K562 (cell line): ENCODE measurements around the gene ROBO1. TPM values are rescaled to one million over a fixed set of nuclear protein-coding genes. Genes with fewer than 3 reads are reported as not detected.

ENCODE experiments used
- ATAC-seq: fragments of 200-7000 bp; cut with Tn5 transposase; 3 replicates; pipeline ENCODE4 v1.9.1; 2020; ENCODE audit warnings: moderate library complexity
- BruUV-seq: library from RNA; stranded (reverse); fragments of 400-500 nt; replicated peaks from 2 replicates; lab custom pipeline; 2021; lab: Mats Ljungman, UMichigan
- CTCF ChIA-PET: fragments of 300-600 bp; formaldehyde crosslinking; extraction: SDS; loops from one replicate; lab custom pipeline; 2021; ENCODE audit warnings: low intra/inter-chr PET ratio; lab: Yijun Ruan, JAX
- POLR2A ChIA-PET: fragments of 300-600, 350-650 bp; sonication (Branson Sonifier 250); formaldehyde crosslinking; extraction: SDS; loops from one replicate; lab custom pipeline; 2021; ENCODE audit warnings: antibody characterized with exemption, inconsistent platforms; lab: Yijun Ruan, JAX
- DNase-seq, 4 experiments: peaks; one replicate each; pipeline versions ENCODE4 v3.0.0 to v3.0.0-alpha.2; 2011 to 2018; ENCODE audit warnings: low spot score in 3 of 4, mixed read lengths in 3 of 4; ENCODE audit errors: extremely low read depth in 1 of 4
- FAIRE-seq: peaks from 2 replicates; lab custom pipeline; 2011; peaks lifted over from hg19 to GRCh38; lab: Jason Lieb, UNC
- H2AFZ ChIP-seq: 2 replicates; pipeline ENCODE4 v1.6.0; 2011; ENCODE audit warnings: low read depth, low read length, control low read depth, inconsistent platforms
- H3K27ac ChIP-seq: fragments of 200-600 bp; 3 replicates; pipeline ENCODE4 v1.8.0; 2011; ENCODE audit warnings: low read depth, mild to moderate bottlenecking, control low read depth, inconsistent platforms, low read length, moderate library complexity, mixed read lengths; ENCODE audit errors: extremely low read depth
- H3K27me3 ChIP-seq, 2 experiments: fragments of 300-600 bp in 1 of 2; 2 replicates in 1 of 2; 3 replicates in 1 of 2; pipeline versions ENCODE4 v1.6.0 to v1.8.0; 2011; ENCODE audit warnings: inconsistent platforms in 2 of 2, low read length in 2 of 2, mild to moderate bottlenecking in 1 of 2, mixed read lengths in 1 of 2, moderate library complexity in 1 of 2; ENCODE audit not compliant: control insufficient read depth in 2 of 2, insufficient read depth in 2 of 2
- H3K36me3 ChIP-seq: fragments of 300-600 bp; 3 replicates; pipeline ENCODE4 v1.8.0; 2011; ENCODE audit warnings: mild to moderate bottlenecking, low read length, inconsistent platforms; ENCODE audit not compliant: control insufficient read depth, insufficient read depth
- H3K4me1 ChIP-seq, 2 experiments: fragments of 200-600 bp in 1 of 2; replicated peaks in 1 of 2; 2 replicates in 1 of 2; 3 replicates in 1 of 2; pipeline versions ENCODE4 v1.5.1 to v1.8.0; 2011; ENCODE audit warnings: inconsistent platforms in 2 of 2, low read length in 2 of 2, mild to moderate bottlenecking in 1 of 2, mixed read lengths in 1 of 2, moderate library complexity in 1 of 2; ENCODE audit not compliant: control insufficient read depth in 2 of 2, insufficient read depth in 2 of 2
- H3K4me2 ChIP-seq: 2 replicates; pipeline ENCODE4 v1.6.1; 2011; ENCODE audit warnings: low read length, control low read depth, inconsistent platforms, mixed read lengths; ENCODE audit not compliant: insufficient read depth
- H3K4me3 ChIP-seq: fragments of 200-600 bp; sonication (generic), shearing (Covaris generic); 2 replicates; pipeline ENCODE4 v1.5.1; 2016; ENCODE audit warnings: control low read depth, inconsistent platforms
- H3K79me2 ChIP-seq: fragments of 200-600 bp; 3 replicates; pipeline ENCODE4 v1.8.0; 2011; ENCODE audit warnings: low read length, inconsistent platforms; ENCODE audit not compliant: control insufficient read depth, insufficient read depth
- H3K9ac ChIP-seq, 2 experiments: 2 replicates each; pipeline versions ENCODE4 v1.6.0 to v1.6.1; 2011; ENCODE audit warnings: low read depth in 2 of 2, low read length in 2 of 2, control low read depth in 1 of 2, inconsistent platforms in 1 of 2, mild to moderate bottlenecking in 1 of 2, mixed read lengths in 1 of 2; ENCODE audit not compliant: insufficient read depth in 1 of 2
- H3K9me1 ChIP-seq: one replicate; pipeline ENCODE4 v1.6.0; 2011; ENCODE audit warnings: inconsistent platforms, mild to moderate bottlenecking, low read length, moderate library complexity; ENCODE audit not compliant: control insufficient read depth, insufficient read depth
- H3K9me3 ChIP-seq: replicated peaks from 2 replicates; pipeline ENCODE4 v1.5.1; 2011; ENCODE audit warnings: low read depth, low read length, inconsistent platforms; ENCODE audit not compliant: control insufficient read depth, insufficient read depth
- H4K20me1 ChIP-seq: replicated peaks from 2 replicates; pipeline ENCODE4 v1.6.1; 2011; ENCODE audit warnings: low read length, inconsistent platforms, mixed read lengths; ENCODE audit not compliant: control insufficient read depth, insufficient read depth
- PTRF ChIP-seq: fragments of 450-650 bp; IDR thresholded peaks from 2 replicates; pipeline ENCODE4 v1.6.1; 2016; ENCODE audit warnings: mild to moderate bottlenecking, missing genetic modification characterization, missing compliant biosample characterization
- TCF7 ChIP-seq: sonication (generic); IDR thresholded peaks from 2 replicates; pipeline ENCODE4 v1.6.1; 2016; ENCODE audit warnings: antibody characterized with exemption, borderline replicate concordance
- WGBS: fragments of 100-300 bp; shearing (Covaris generic); methylation state at CpG from one replicate; pipeline ENCODE4 v1.1.6; 2016; ENCODE audit warnings: low coverage, mixed read lengths; ENCODE audit not compliant: insufficient coverage; ENCODE audit errors: missing lambda C conversion rate; 5-methylcytosine and 5-hydroxymethylcytosine counted together
- in situ Hi-C: fragments of 300-500 bp; cut with MboI; formaldehyde crosslinking; loops from 4 replicates; pipeline ENCODE4 v1.15.0; 2018; ENCODE audit warnings: inconsistent platforms, mixed read lengths
- intact Hi-C: fragments of 100-400 bp; cut with micrococcal nuclease; formaldehyde crosslinking; loops from 2 replicates; pipeline ENCODE4 v1.14.2; 2022
- polyA plus RNA-seq, 8 experiments: library from polyadenylated mRNA; depleted of rRNA in 4 of 8; stranded (reverse) in 5 of 8; unstranded in 3 of 8; fragments of >200 nt; fragmentation: Nextera tagmentation in 2 of 8; fragmentation: Illumina TruSeq in 1 of 8; extraction: Ambion mirVana in 2 of 8; extraction: Trizol in 1 of 8; gene quantifications; 2 replicates each; pipeline versions ENCODE4 v1.2.1 to v1.2.3, GENCODE V29; 2011 to 2014; ENCODE audit warnings: inconsistent platforms in 1 of 8, missing spikeins in 1 of 8
- total RNA-seq, 7 experiments: library from RNA; depleted of rRNA in 6 of 7; stranded (reverse); fragments of >200 nt in 6 of 7; fragmentation: Illumina TruSeq in 2 of 7; extraction: Trizol in 2 of 7; gene quantifications; 2 replicates each; pipeline versions ENCODE4 v1.2.1 to v1.2.3, GENCODE V29; 2011 to 2021; ENCODE audit warnings: low replicate concordance in 1 of 7
- TF ChIP-seq, protein P1 (sequence below): fragments of 450-650 bp; formaldehyde crosslinking; IDR thresholded peaks from 2 replicates; pipeline ENCODE4 v1.4.0; 2020; ENCODE audit warnings: mild to moderate bottlenecking, mixed read lengths
- TF ChIP-seq, protein P2 (sequence below), 2 experiments: fragments of 450-650 bp; IDR thresholded peaks; 2 replicates each; pipeline ENCODE4 v1.6.1; 2016; ENCODE audit warnings: mild to moderate bottlenecking in 2 of 2, borderline replicate concordance in 1 of 2, low read depth in 1 of 2, moderate library complexity in 1 of 2

The ROBO1 gene
- total and polyA plus RNA-seq, 9 of the 15 experiments (the other 6 are each of a cell fraction or from before 2014, with no cell fraction given) = 0.01 to 0.53 (median 0.17) TPM; not detected in 5

DNA sequence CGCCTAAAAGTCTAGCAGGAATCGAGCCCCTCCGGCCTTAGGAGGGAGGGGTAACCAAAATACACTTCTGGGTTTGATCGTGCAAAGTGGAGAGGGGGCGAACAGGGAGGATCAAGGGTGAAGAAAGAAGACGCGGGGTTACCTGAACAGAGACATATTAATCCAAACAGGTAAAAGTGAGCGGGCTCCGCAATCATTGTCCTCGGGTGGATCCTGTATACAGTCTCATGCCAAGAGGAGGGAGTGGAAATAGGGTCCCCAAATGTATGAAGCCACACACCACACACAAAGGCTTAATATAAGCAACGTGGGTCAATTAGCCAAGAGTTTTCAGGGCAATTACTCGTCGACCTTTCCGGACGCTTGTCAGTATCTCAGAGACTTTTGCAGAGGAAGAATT is 749.5 kb downstream of the ROBO1 start:
- H3K9me3 ChIP-seq = no peaks in the 10 kb centered on the region
- CTCF ChIA-PET = no interaction called here
- H3K9me1 ChIP-seq = no peaks in the 10 kb centered on the region
- ATAC-seq = no peak
- no peak for DNase-seq
- no peaks in the 10 kb centered on the region for H3K36me3 ChIP-seq
- no peaks in the 10 kb centered on the region for H4K20me1 ChIP-seq
- H3K4me3 ChIP-seq = no peak overlapping the region
- POLR2A ChIA-PET = no interaction called here
- TF ChIP-seq PTRF (no peak), TCF7 (no peak)
- TF ChIP-seq, protein P1, sequence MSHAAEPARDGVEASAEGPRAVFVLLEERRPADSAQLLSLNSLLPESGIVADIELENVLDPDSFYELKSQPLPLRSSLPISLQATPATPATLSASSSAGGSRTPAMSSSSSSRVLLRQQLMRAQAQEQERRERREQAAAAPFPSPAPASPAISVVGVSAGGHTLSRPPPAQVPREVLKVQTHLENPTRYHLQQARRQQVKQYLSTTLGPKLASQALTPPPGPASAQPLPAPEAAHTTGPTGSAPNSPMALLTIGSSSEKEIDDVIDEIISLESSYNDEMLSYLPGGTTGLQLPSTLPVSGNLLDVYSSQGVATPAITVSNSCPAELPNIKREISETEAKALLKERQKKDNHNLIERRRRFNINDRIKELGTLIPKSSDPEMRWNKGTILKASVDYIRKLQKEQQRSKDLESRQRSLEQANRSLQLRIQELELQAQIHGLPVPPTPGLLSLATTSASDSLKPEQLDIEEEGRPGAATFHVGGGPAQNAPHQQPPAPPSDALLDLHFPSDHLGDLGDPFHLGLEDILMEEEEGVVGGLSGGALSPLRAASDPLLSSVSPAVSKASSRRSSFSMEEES (CRISPR knock-in tag) = no peak
- TF ChIP-seq, protein P2, sequence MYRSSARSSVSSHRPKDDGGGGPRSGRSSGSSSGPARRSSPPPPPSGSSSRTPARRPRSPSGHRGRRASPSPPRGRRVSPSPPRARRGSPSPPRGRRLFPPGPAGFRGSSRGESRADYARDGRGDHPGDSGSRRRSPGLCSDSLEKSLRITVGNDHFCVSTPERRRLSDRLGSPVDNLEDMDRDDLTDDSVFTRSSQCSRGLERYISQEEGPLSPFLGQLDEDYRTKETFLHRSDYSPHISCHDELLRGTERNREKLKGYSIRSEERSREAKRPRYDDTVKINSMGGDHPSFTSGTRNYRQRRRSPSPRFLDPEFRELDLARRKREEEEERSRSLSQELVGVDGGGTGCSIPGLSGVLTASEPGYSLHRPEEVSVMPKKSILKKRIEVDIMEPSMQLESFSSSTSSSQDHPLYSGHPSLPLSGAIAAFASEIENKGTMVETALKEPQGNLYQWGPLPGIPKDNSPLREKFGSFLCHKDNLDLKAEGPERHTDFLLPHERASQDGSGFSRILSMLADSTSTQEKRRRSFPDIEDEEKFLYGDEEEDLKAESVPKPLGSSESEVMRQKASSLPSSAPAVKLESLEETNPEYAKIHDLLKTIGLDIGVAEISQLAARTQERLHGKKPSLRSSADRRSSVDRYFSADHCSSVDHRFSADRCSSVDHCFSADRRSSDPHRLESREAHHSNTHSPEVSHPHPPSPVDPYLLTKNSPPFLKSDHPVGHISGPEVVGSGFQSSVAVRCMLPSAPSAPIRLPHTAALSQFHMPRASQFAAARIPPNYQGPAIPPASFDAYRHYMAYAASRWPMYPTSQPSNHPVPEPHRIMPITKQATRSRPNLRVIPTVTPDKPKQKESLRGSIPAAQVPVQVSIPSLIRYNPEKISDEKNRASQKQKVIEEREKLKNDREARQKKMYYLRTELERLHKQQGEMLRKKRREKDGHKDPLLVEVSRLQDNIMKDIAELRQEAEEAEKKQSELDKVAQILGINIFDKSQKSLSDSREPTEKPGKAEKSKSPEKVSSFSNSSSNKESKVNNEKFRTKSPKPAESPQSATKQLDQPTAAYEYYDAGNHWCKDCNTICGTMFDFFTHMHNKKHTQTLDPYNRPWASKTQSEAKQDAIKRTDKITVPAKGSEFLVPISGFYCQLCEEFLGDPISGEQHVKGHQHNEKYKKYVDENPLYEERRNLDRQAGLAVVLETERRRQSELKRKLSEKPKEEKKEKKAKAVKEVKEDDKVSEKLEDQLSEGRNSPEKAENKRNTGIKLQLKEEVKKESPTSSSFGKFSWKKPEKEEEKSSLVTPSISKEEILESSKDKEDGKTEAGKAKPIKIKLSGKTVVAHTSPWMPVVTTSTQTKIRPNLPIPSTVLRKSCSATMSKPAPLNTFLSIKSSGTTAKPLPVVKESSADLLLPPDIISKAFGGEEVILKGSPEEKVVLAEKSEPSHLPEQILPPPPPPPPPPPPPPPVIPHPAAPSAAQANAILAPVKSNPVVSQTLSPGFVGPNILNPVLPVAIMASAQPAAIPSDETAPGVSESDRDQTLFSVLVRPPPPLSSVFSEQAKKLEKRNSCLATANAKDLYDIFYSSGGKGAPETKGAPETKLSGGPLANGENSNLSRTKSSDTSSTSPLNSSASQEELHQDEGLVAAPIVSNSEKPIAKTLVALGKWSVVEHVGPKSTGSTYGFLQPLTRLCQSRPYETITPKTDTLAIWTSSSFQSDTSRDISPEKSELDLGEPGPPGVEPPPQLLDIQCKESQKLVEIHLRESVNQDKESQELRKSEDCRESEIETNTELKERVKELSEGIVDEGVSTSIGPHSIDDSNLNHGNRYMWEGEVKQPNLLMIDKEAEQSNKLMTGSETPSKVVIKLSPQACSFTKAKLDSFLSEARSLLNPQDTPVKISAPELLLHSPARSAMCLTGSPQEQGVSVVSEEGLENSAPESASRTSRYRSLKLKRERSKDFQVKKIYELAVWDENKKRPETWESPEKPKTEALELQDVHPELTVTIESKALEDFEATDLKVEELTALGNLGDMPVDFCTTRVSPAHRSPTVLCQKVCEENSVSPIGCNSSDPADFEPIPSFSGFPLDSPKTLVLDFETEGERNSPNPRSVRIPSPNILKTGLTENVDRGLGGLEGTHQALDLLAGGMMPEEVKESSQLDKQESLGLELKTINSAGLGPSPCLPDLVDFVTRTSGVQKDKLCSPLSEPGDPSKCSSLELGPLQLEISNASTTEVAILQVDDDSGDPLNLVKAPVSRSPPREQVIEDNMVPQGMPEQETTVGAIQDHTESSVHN (IDR thresholded peaks at IDR 0.05; ENCODE audit: borderline replicate concordance in 1 of 2, low read depth in 1 of 2) = no peak
- no peak overlapping the region for H3K27ac ChIP-seq
- no peak overlapping the region for H3K4me2 ChIP-seq
- intact Hi-C loops (no loop called here), in situ Hi-C loops (no loop called here)
- H2AFZ ChIP-seq = no peak overlapping the region
- no peaks in the 10 kb centered on the region for H3K79me2 ChIP-seq
- H3K9ac ChIP-seq = no peak overlapping the region
- no TSS peak for BruUV-seq
- H3K27me3 ChIP-seq = no peaks in the 10 kb centered on the region
- FAIRE-seq = no peak
- WGBS = 6% methylated on average over 15 of the region's 15 CpGs
- H3K4me1 ChIP-seq = no peaks in the 10 kb centered on the region
